Thyroid gland (tissue), 4 donors: ENCODE data around the gene ATP2A3.

Experiments used
- CTCF ChIP-seq, 6 experiments: fragments of 200-600 bp in 3 of 6; fragments of 450-650 bp in 3 of 6; sonication (generic) in 3 of 6; IDR thresholded peaks; one replicate each; pipeline ENCODE4 v1.5.1; 2016 to 2019; ENCODE audit warnings: antibody characterized with exemption in 6 of 6, mild to moderate bottlenecking in 2 of 6, inconsistent platforms in 1 of 6, moderate library complexity in 1 of 6
- POLR2A ChIP-seq, 2 donors: fragments of 450-650 bp; IDR thresholded peaks; one replicate each; pipeline ENCODE4 v1.6.1; 2017; ENCODE audit warnings: antibody characterized with exemption in 2 of 2, mild to moderate bottlenecking in 2 of 2, moderate library complexity in 1 of 2

- TF ChIP-seq CTCF (IDR thresholded peaks at IDR 0.05) (no peak), POLR2A (IDR thresholded peaks at IDR 0.05) (no peak)
Observed at GRCh38 chr17:3897731-3898130, 66.5 kb downstream of the ATP2A3 start.
